Kidney (tissue), 14 donors: Measurements from ENCODE around the gene PCDH15. TPM values are rescaled to one million over a fixed set of nuclear protein-coding genes. Genes with fewer than 3 reads are reported as not detected.

Experiments
- DNase-seq, 5 donors: peaks; one replicate each; pipeline ENCODE4 v3.0.0-alpha.2; 2013 to 2020
- FAIRE-seq: peaks from 2 replicates; lab custom pipeline; 2012; peaks lifted over from hg19 to GRCh38; lab: Jason Lieb, UNC
- H3K27ac ChIP-seq, 2 donors: one replicate each; pipeline ENCODE4 v1.7.0; 2013; ENCODE audit warnings: low read depth in 2 of 2, low read length in 2 of 2, inconsistent platforms in 1 of 2
- H3K27me3 ChIP-seq: one replicate; pipeline ENCODE4 v1.7.1; 2013; ENCODE audit warnings: low read length, inconsistent platforms; ENCODE audit not compliant: control insufficient read depth, insufficient read depth
- H3K36me3 ChIP-seq, 3 donors: one replicate each; pipeline versions ENCODE4 v1.7.0 to v1.7.1; 2013; ENCODE audit warnings: low read length in 3 of 3, control low read depth in 1 of 3, inconsistent platforms in 1 of 3; ENCODE audit not compliant: insufficient read depth in 3 of 3, control insufficient read depth in 2 of 3
- H3K4me1 ChIP-seq, 3 donors: one replicate each; pipeline versions ENCODE4 v1.7.0 to v1.7.1; 2013; ENCODE audit warnings: low read length in 3 of 3, inconsistent platforms in 1 of 3, low read depth in 1 of 3; ENCODE audit not compliant: control insufficient read depth in 2 of 3, insufficient read depth in 2 of 3
- H3K4me3 ChIP-seq, 3 donors: one replicate each; pipeline versions ENCODE4 v1.7.0 to v1.8.1; 2013; ENCODE audit warnings: low read length in 3 of 3, control low read depth in 1 of 3, inconsistent platforms in 1 of 3
- H3K9ac ChIP-seq, 3 donors: one replicate each; pipeline versions ENCODE4 v1.7.0 to v1.7.1; 2013; ENCODE audit warnings: low read length in 3 of 3, control low read depth in 1 of 3, inconsistent platforms in 1 of 3
- H3K9me3 ChIP-seq, 3 donors: one replicate each; pipeline versions ENCODE4 v1.7.0 to v1.7.1; 2013; ENCODE audit warnings: low read length in 3 of 3, control low read depth in 1 of 3, inconsistent platforms in 1 of 3; ENCODE audit not compliant: control insufficient read depth in 2 of 3, insufficient read depth in 1 of 3
- intact Hi-C: fragments of 100-400 bp; cut with DNase I; formaldehyde crosslinking; loops from one replicate; pipeline ENCODE4 v1.11.1; 2022
- polyA plus RNA-seq: library from polyadenylated mRNA; stranded (reverse); fragments of 350-450 nt; fragmentation: Illumina TruSeq; extraction: RNeasy Lipid Tissue Mini Kit (QIAGEN cat#74804); gene quantifications from one replicate; pipeline ENCODE4 v1.2.3, GENCODE V29; 2014; ENCODE audit warnings: low read depth, low replicate concordance; ENCODE audit not compliant: insufficient read depth
- total RNA-seq: library from RNA; stranded (reverse); fragmentation: NEBNext Ultra II Directional; extraction: Animal tissue kit (Norgen Biotek cat#: 25700); gene quantifications from one replicate; pipeline ENCODE4 v1.2.1, GENCODE V29; 2021
- TF ChIP-seq, protein P1 (sequence below): IDR thresholded peaks from 3 replicates; pipeline ENCODE4 v1.5.1; 2012; ENCODE audit warnings: mild to moderate bottlenecking, moderate library complexity, borderline replicate concordance; ENCODE audit not compliant: insufficient read depth; ENCODE audit errors: extremely low read depth
- donor health status: control.
- donor health status: control.
- donor health status: control.
- donor health status: control.
- donor health status: control.
- donor health status: DM: yes; HTN: yes; CAD: no.
- donor health status: Normal renal cell carcinoma (clear cell type).

The PCDH15 gene
- total and polyA plus RNA-seq, 2 donors from 2014 or later, result 1.5 TPM; not detected in 1

DNA sequence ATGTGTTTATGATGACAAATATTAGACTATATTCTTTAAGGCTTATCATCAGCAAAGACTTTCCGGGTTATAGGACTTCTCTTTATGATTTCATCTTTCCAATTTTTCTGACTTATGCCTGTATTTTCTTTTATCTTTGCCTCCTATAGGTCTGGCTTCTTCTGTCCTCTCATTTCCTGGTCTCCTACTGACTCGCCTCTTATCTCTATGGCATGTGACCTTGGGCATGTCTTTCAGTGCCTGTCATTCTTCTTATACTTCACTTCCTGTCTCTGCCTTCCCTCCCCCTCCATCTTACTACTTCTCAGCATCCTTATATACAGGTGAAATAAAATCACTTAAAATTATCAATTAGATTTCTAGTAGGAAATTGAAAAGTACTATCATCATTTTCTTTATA lies 42.2 kb downstream of the PCDH15 start:
- no peak for DNase-seq
- no peak for FAIRE-seq
- H3K4me1 ChIP-seq, result no peaks in the 10 kb centered on the region
- H3K9ac ChIP-seq, result no peak overlapping the region
- intact Hi-C loops, result no loop called here
- TF ChIP-seq, protein P1, sequence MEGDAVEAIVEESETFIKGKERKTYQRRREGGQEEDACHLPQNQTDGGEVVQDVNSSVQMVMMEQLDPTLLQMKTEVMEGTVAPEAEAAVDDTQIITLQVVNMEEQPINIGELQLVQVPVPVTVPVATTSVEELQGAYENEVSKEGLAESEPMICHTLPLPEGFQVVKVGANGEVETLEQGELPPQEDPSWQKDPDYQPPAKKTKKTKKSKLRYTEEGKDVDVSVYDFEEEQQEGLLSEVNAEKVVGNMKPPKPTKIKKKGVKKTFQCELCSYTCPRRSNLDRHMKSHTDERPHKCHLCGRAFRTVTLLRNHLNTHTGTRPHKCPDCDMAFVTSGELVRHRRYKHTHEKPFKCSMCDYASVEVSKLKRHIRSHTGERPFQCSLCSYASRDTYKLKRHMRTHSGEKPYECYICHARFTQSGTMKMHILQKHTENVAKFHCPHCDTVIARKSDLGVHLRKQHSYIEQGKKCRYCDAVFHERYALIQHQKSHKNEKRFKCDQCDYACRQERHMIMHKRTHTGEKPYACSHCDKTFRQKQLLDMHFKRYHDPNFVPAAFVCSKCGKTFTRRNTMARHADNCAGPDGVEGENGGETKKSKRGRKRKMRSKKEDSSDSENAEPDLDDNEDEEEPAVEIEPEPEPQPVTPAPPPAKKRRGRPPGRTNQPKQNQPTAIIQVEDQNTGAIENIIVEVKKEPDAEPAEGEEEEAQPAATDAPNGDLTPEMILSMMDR, result no peak
- H3K27me3 ChIP-seq, result no peaks in the 10 kb centered on the region
- no peak overlapping the region for H3K4me3 ChIP-seq
- H3K36me3 ChIP-seq, result no peaks in the 10 kb centered on the region
- no peak overlapping the region for H3K27ac ChIP-seq
- no peaks in the 10 kb centered on the region for H3K9me3 ChIP-seq

DNA sequence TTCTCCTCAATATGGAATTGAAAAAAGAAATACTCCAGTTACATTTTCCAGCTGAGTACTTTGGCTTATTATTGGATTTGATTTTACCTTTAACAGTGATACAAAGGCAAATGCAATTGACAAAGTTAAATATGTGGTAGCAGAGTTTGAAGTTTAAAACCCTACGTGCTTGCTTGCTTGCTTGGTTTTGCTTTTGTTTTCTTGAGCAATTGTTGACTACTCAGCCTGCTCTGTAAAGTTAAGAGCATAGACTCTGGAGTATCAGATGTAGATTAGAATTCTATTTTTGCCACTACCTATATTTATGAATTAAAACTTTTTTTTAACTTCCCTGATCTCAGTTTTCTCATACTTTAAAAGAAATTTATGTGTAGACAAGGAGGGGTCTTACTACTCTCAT lies 51.4 kb downstream of the PCDH15 start:
- DNase-seq (no peak), FAIRE-seq (no peak)
- no peak overlapping the region for H3K9ac ChIP-seq
- H3K27ac ChIP-seq, result no peak overlapping the region
- no peaks in the 10 kb centered on the region for H3K4me1 ChIP-seq
- no peaks in the 10 kb centered on the region for H3K36me3 ChIP-seq
- TF ChIP-seq, protein P1, result no peak
- no peaks in the 10 kb centered on the region for H3K27me3 ChIP-seq
- H3K9me3 ChIP-seq, result no peaks in the 10 kb centered on the region
- no peak overlapping the region for H3K4me3 ChIP-seq
- intact Hi-C loops, result no loop called here

- intact Hi-C loops, result no loop called here
- Histone ChIP-seq H3K4me3 (no peak overlapping the region), H3K27ac (no peak overlapping the region), H3K9me3 (no peaks in the 10 kb centered on the region), H3K36me3 (no peaks in the 10 kb centered on the region), H3K27me3 (no peaks in the 10 kb centered on the region), H3K4me1 (no peaks in the 10 kb centered on the region), H3K9ac (no peak overlapping the region)
- FAIRE-seq (no peak), DNase-seq (no peak)
- TF ChIP-seq, protein P1, result no peak
These were observed 55.6 kb downstream of the PCDH15 start for GRCh38 chr10:54745436-54745835.

- no peaks in the 10 kb centered on the region for H3K27me3 ChIP-seq
- H3K9me3 ChIP-seq, result no peaks in the 10 kb centered on the region
- TF ChIP-seq, protein P1, result no peak
- DNase-seq (no peak), FAIRE-seq (no peak)
- no peaks in the 10 kb centered on the region for H3K36me3 ChIP-seq
- no peak overlapping the region for H3K27ac ChIP-seq
- H3K4me1 ChIP-seq, result no peaks in the 10 kb centered on the region
- intact Hi-C loops, result no loop called here
- no peak overlapping the region for H3K9ac ChIP-seq
- H3K4me3 ChIP-seq, result no peak overlapping the region
These were observed 58.6 kb downstream of the PCDH15 start for GRCh38 chr10:54742416-54742815.
